D721Med (cell line): Measurements from ENCODE around the gene TPX2.
"Not testable (repeated sequence)": the region's sequence is repeated elsewhere in the genome, so short reads cannot be mapped to it uniquely, and the experiment has no call there.

Source experiments
- DNase-seq: peaks from one replicate; pipeline ENCODE4 v3.0.0; 2011; ENCODE audit warnings: low spot score; ENCODE audit not compliant: insufficient read length
- FAIRE-seq: peaks from 2 replicates; lab custom pipeline; 2011; peaks lifted over from hg19 to GRCh38; lab: Jason Lieb, UNC
- CTCF ChIP-seq: IDR thresholded peaks from 2 replicates; pipeline ENCODE4 v1.5.1; 2012; ENCODE audit warnings: mild to moderate bottlenecking, control low read depth; ENCODE audit not compliant: insufficient read depth; ENCODE audit errors: missing control alignments

Gene TPX2

GRCh38 chr20:31824554-31825313 lies 85.6 kb downstream of the TPX2 start:
- FAIRE-seq (no peak), DNase-seq (no peak)
- TF ChIP-seq CTCF, result no peak

GRCh38 chr20:31826074-31826473 lies 87.0 kb downstream of the TPX2 start:
- no peak for TF ChIP-seq CTCF
- no peak for DNase-seq
- FAIRE-seq, result no peak

DNA sequence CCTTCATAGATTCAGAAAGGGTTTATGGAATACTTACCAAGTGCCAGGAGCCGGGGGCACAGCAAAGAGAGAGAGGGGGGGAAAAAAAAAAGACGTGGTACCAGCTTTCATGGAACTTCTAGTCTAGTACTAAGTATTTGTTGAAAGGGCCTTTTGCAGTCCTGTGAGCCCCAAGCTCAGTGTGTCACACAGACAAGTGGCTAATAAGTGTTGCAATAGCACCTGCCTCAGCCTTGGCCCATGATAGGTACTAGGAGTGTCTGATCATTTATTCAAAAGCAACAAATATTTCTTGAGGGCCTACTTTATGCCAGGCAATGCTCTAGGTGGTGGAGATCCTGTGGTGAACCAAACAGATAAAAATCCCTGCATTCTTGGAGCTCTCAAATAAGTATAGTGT lies 88.0 kb downstream of the TPX2 start:
- no peak for TF ChIP-seq CTCF
- DNase-seq (no peak), FAIRE-seq (no peak)

GRCh38 chr20:31828016-31828415 lies 88.9 kb downstream of the TPX2 start:
- FAIRE-seq, DNase-seq: not testable (repeated sequence)

DNA sequence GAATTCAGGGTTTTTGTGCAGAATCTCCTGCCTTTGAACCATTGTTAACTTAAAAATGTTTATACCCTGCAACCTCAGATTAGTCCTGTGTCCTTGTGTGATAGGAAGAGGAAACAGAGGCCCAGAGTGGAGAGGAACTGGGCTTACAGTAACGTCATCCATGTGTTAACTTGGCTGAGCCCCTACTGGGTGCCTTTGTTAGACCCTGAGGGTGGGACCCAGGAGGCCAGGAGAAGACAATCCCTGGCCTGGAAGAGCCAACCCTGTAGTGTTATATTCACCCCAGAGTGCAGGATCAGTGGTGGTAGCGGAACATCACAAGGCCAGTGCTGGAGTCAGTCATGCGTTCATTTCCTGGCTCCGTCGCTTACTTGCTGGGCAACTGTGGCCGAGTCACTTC lies 90.6 kb downstream of the TPX2 start:
- no peak for DNase-seq
- FAIRE-seq, result no peak
- TF ChIP-seq CTCF, result no peak

DNA sequence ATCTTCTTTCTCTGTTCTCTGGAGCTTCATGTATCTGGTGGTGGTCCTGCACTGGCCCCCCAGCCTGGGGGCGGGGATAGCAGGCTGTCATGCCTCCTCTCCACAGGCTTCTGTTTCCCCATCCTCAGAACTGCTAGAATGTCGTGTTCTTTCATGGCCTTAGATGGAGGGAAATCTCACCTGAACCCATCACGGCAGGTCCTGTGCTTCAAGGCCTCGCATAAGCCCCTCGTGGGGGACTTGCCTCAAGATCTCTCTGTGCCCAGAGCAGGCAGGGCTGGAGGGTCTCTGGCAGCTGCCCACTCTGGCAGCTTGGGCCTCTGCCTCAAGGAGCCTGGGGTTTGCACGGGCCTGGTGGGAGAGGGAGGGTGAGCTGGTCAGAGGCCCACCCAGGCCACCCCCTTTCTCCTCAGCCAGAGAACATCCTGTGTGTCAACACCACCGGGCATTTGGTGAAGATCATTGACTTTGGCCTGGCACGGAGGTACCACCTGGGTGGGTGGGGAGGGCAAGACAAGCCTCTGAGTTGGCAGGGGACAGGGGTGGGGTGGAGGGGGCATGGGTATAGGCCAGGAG lies 91.4 kb downstream of the TPX2 start:
- FAIRE-seq, result no peak
- no peak for DNase-seq
- no peak for TF ChIP-seq CTCF

- FAIRE-seq, result no peak
- no peak for TF ChIP-seq CTCF
- DNase-seq, result no peak
Observed at GRCh38 chr20:31831211-31831610, 92.1 kb downstream of the TPX2 start.
